HepG2 (cell line): ENCODE measurements around the gene ZNF584. TPM values are rescaled to one million over a fixed set of nuclear protein-coding genes. Genes with fewer than 3 reads are reported as not detected.

Experiments
- ATAC-seq: fragments of 200-7000 bp; cut with Tn5 transposase; 3 replicates; pipeline ENCODE4 v1.9.1; 2020; ENCODE audit warnings: mild to moderate bottlenecking, moderate library complexity
- BruUV-seq: library from RNA; stranded (reverse); fragments of 400-500 nt; replicated peaks from 2 replicates; lab custom pipeline; 2021; lab: Mats Ljungman, UMichigan
- CTCF ChIA-PET: fragments of 300-600 bp; formaldehyde crosslinking; extraction: SDS; loops from one replicate; lab custom pipeline; 2021; ENCODE audit warnings: low total read pairs, inconsistent platforms, low intra/inter-chr PET ratio; lab: Yijun Ruan, JAX
- POLR2A ChIA-PET: fragments of 350-600 bp; sonication (Branson Sonifier 250); formaldehyde crosslinking; loops from one replicate; lab custom pipeline; 2020; ENCODE audit warnings: antibody characterized with exemption, inconsistent platforms; lab: Yijun Ruan, JAX
- DNase-seq: peaks from one replicate; pipeline ENCODE4 v3.0.0-alpha.2; 2015; ENCODE audit warnings: low spot score
- FAIRE-seq: peaks from 3 replicates; lab custom pipeline; 2011; peaks lifted over from hg19 to GRCh38; lab: Jason Lieb, UNC
- H2AFZ ChIP-seq: one replicate; pipeline ENCODE4 v1.6.1; 2011; ENCODE audit warnings: low read length, inconsistent platforms
- H3K27ac ChIP-seq: fragments of 300-600 bp; 3 replicates; pipeline ENCODE4 v1.8.0; 2011; ENCODE audit warnings: mixed run types, mild to moderate bottlenecking, mixed read lengths, low read length, inconsistent platforms; ENCODE audit not compliant: insufficient read depth; ENCODE audit errors: extremely low read length
- H3K27me3 ChIP-seq, 2 experiments: fragments of 200-600 bp in 1 of 2; 2 replicates in 1 of 2; 3 replicates in 1 of 2; pipeline versions ENCODE4 v1.6.0 to v1.8.0; 2011; ENCODE audit warnings: low read length in 2 of 2, mild to moderate bottlenecking in 2 of 2, moderate library complexity in 2 of 2, inconsistent platforms in 1 of 2; ENCODE audit not compliant: insufficient read depth in 2 of 2, control insufficient read depth in 1 of 2
- H3K36me3 ChIP-seq, 2 experiments: fragments of 200-600 bp in 1 of 2; replicated peaks in 1 of 2; 2 replicates in 1 of 2; 3 replicates in 1 of 2; pipeline versions ENCODE4 v1.5.1 to v1.8.0; 2011; ENCODE audit warnings: low read length in 2 of 2, inconsistent platforms in 1 of 2; ENCODE audit not compliant: insufficient read depth in 2 of 2, control insufficient read depth in 1 of 2
- H3K4me1 ChIP-seq: 2 replicates; pipeline ENCODE4 v1.5.1; 2012; ENCODE audit warnings: low read length, inconsistent platforms; ENCODE audit not compliant: insufficient read depth
- H3K4me2 ChIP-seq: 2 replicates; pipeline ENCODE4 v1.6.0; 2011; ENCODE audit warnings: low read depth, low read length, inconsistent platforms
- H3K4me3 ChIP-seq, 3 experiments: fragments of 200-600 bp in 1 of 3; sonication (generic), shearing (Covaris generic) in 1 of 3; replicated peaks in 1 of 3; 2 replicates each; pipeline ENCODE4 v1.5.1; 2011 to 2016; ENCODE audit warnings: low read length in 3 of 3, inconsistent platforms in 2 of 3, low read depth in 2 of 3, mild to moderate bottlenecking in 2 of 3, control low read depth in 1 of 3, mixed read lengths in 1 of 3; ENCODE audit not compliant: insufficient read depth in 1 of 3
- H3K79me2 ChIP-seq: one replicate; pipeline ENCODE4 v1.6.1; 2011; ENCODE audit warnings: low read length, inconsistent platforms; ENCODE audit not compliant: insufficient read depth
- H3K9ac ChIP-seq: 2 replicates; pipeline ENCODE4 v1.6.0; 2011; ENCODE audit warnings: mild to moderate bottlenecking, low read depth, low read length, inconsistent platforms; ENCODE audit not compliant: insufficient read depth
- H3K9me3 ChIP-seq: 2 replicates; pipeline ENCODE4 v1.5.1; 2012; ENCODE audit warnings: mild to moderate bottlenecking, low read length
- H4K20me1 ChIP-seq: 2 replicates; pipeline ENCODE4 v1.6.0; 2011; ENCODE audit warnings: inconsistent platforms, mild to moderate bottlenecking, low read length, moderate library complexity; ENCODE audit not compliant: insufficient read depth
- CENPX ChIP-seq: sonication (generic); formaldehyde crosslinking; IDR thresholded peaks from 2 replicates; pipeline ENCODE4 v1.9.0; 2021; ENCODE audit warnings: mild to moderate bottlenecking, missing genetic modification reagents, moderate library complexity
- IKZF1 ChIP-seq: fragments of 450-650 bp; IDR thresholded peaks from 2 replicates; pipeline ENCODE4 v1.7.1; 2016
- NKX3-1 ChIP-seq: sonication (generic); formaldehyde crosslinking; IDR thresholded peaks from 2 replicates; pipeline ENCODE4 v1.5.0; 2020; ENCODE audit warnings: missing genetic modification reagents
- RXRB ChIP-seq: IDR thresholded peaks from 2 replicates; pipeline ENCODE4 v1.6.1; 2016; ENCODE audit warnings: borderline replicate concordance, missing genetic modification reagents, missing compliant biosample characterization
- ZNF446 ChIP-seq: sonication (generic); formaldehyde crosslinking; IDR thresholded peaks from 2 replicates; pipeline ENCODE4 v1.5.0; 2020; ENCODE audit warnings: mild to moderate bottlenecking, missing genetic modification reagents
- WGBS: methylation state at CpG from one replicate; pipeline ENCODE4 v1.1.6; 2017; ENCODE audit warnings: low lambda C conversion rate; 5-methylcytosine and 5-hydroxymethylcytosine counted together
- in situ Hi-C: cut with HindIII; loops from 2 replicates; pipeline ENCODE4 v1.10.0; 2017; ENCODE audit warnings: low pct_unique_long_range_greater_than_20kb; ENCODE audit not compliant: extremely low pct_ligation_motif_present
- intact Hi-C: fragments of 100-400 bp; cut with micrococcal nuclease; formaldehyde crosslinking; loops from one replicate; pipeline ENCODE4 v1.10.0; 2022; ENCODE audit not compliant: unreplicated experiment
- polyA plus RNA-seq, 8 experiments: library from polyadenylated mRNA; depleted of rRNA in 3 of 8; stranded (reverse) in 7 of 8; unstranded in 1 of 8; fragments of >200 nt; fragmentation: Illumina TruSeq in 4 of 8; extraction: Trizol in 4 of 8; gene quantifications; 2 replicates each; pipeline versions ENCODE4 v1.2.1 to v1.2.3, GENCODE V29; 2011 to 2016; ENCODE audit warnings: low read depth in 4 of 8, missing spikeins in 1 of 8, mixed read lengths in 1 of 8; ENCODE audit not compliant: insufficient read depth in 1 of 8
- total RNA-seq, 5 experiments: library from RNA; depleted of rRNA; stranded (reverse); fragments of >200 nt; fragmentation: Illumina TruSeq; extraction: Trizol; gene quantifications; 2 replicates each; pipeline ENCODE4 v1.2.3, GENCODE V29; 2016; ENCODE audit warnings: low read depth in 1 of 5
- TF ChIP-seq, protein P1 (sequence below): sonication (generic); formaldehyde crosslinking; IDR thresholded peaks from 2 replicates; pipeline ENCODE4 v1.4.0; 2020; ENCODE audit warnings: missing genetic modification reagents

ZNF584 gene
- total and polyA plus RNA-seq, 2 of the 13 experiments (the other 11 are each of a cell fraction or from before 2014, with no cell fraction given) = 2.4 to 7.0 TPM

DNA sequence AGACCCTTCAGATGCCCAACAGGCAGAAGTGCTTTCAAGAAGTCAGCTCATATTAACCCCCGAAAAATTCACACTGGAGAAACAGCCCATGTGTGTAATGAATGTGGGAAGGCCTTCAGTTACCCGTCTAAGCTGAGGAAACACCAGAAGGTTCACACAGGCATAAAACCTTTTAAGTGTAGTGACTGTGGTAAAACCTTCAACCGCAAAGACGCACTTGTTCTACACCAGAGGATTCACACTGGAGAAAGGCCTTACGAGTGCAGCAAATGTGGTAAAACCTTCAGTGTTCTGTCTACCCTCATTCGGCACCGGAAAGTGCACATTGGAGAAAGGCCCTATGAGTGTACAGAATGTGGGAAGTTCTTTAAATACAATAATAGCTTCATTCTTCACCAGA, 8.6 kb downstream of the ZNF584 start:
- POLR2A ChIA-PET = no interaction called here
- WGBS = 96% methylated on average over 7 of the region's 7 CpGs
- intact Hi-C loops = no loop called here
- Histone ChIP-seq H3K4me2 (no peak overlapping the region), H3K9me3 (no peaks in the 10 kb centered on the region), H3K27me3 (no peaks in the 10 kb centered on the region), H3K36me3 (peaks cover 5 to 17% of the 10 kb centered on the region in 2 experiments; a peak in 4 of 5 replicates), H4K20me1 (no peaks in the 10 kb centered on the region), H3K27ac (no peak overlapping the region), H3K4me1 (peaks cover 10% of the 10 kb centered on the region), H2AFZ (no peak overlapping the region), H3K9ac (no peak overlapping the region), H3K4me3 (no peak overlapping the region), H3K79me2 (no peaks in the 10 kb centered on the region)
- ATAC-seq (no peak), DNase-seq (no peak), FAIRE-seq (no peak)
- in situ Hi-C loops = no loop called here
- no peak for TF ChIP-seq NKX3-1 (CRISPR knock-in tag)
- no peak for TF ChIP-seq ZNF446 (CRISPR knock-in tag)
- no peak for TF ChIP-seq CENPX (CRISPR knock-in tag)
- TF ChIP-seq RXRB (CRISPR knock-in tag) = no peak
- CTCF ChIA-PET = no interaction called here
- TSS peak; percentile 60 for BruUV-seq

DNA sequence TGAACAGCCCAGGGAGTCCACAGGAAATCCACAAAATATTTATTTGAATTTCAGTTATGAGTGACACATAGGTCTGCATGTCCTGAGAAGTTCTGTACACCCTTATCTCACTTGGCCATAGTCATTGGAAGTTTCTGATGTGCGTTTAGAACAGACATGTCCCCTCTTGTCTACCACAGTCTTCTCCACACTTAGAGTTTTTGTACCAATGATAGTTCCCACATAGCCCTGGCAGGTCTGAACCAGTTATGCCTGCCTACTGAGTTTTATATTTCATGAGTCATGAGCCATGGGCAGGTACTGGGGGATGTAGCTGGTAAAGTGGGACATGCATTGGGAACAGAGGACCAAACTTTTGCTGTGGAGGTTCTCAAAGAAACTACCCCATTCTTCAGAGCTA, 20.2 kb downstream of the ZNF584 start:
- no peak overlapping the region for H3K4me2 ChIP-seq
- ChIA-PET POLR2A (no interaction called here), CTCF (no interaction called here)
- ATAC-seq (no peak), FAIRE-seq (no peak), DNase-seq (no peak)
- H3K27me3 ChIP-seq = no peaks in the 10 kb centered on the region
- no peaks in the 10 kb centered on the region for H3K36me3 ChIP-seq
- in situ Hi-C loops = no loop called here
- WGBS = 83% methylated on average over 1 of the region's 1 CpG
- intact Hi-C loops = no loop called here
- H3K9ac ChIP-seq = no peak overlapping the region
- no peaks in the 10 kb centered on the region for H3K9me3 ChIP-seq
- BruUV-seq = no TSS peak
- H3K4me3 ChIP-seq = no peak overlapping the region
- no peak overlapping the region for H2AFZ ChIP-seq
- no peaks in the 10 kb centered on the region for H4K20me1 ChIP-seq
- no peaks in the 10 kb centered on the region for H3K4me1 ChIP-seq
- no peak overlapping the region for H3K27ac ChIP-seq
- TF ChIP-seq IKZF1 = no peak
- TF ChIP-seq, protein P1, sequence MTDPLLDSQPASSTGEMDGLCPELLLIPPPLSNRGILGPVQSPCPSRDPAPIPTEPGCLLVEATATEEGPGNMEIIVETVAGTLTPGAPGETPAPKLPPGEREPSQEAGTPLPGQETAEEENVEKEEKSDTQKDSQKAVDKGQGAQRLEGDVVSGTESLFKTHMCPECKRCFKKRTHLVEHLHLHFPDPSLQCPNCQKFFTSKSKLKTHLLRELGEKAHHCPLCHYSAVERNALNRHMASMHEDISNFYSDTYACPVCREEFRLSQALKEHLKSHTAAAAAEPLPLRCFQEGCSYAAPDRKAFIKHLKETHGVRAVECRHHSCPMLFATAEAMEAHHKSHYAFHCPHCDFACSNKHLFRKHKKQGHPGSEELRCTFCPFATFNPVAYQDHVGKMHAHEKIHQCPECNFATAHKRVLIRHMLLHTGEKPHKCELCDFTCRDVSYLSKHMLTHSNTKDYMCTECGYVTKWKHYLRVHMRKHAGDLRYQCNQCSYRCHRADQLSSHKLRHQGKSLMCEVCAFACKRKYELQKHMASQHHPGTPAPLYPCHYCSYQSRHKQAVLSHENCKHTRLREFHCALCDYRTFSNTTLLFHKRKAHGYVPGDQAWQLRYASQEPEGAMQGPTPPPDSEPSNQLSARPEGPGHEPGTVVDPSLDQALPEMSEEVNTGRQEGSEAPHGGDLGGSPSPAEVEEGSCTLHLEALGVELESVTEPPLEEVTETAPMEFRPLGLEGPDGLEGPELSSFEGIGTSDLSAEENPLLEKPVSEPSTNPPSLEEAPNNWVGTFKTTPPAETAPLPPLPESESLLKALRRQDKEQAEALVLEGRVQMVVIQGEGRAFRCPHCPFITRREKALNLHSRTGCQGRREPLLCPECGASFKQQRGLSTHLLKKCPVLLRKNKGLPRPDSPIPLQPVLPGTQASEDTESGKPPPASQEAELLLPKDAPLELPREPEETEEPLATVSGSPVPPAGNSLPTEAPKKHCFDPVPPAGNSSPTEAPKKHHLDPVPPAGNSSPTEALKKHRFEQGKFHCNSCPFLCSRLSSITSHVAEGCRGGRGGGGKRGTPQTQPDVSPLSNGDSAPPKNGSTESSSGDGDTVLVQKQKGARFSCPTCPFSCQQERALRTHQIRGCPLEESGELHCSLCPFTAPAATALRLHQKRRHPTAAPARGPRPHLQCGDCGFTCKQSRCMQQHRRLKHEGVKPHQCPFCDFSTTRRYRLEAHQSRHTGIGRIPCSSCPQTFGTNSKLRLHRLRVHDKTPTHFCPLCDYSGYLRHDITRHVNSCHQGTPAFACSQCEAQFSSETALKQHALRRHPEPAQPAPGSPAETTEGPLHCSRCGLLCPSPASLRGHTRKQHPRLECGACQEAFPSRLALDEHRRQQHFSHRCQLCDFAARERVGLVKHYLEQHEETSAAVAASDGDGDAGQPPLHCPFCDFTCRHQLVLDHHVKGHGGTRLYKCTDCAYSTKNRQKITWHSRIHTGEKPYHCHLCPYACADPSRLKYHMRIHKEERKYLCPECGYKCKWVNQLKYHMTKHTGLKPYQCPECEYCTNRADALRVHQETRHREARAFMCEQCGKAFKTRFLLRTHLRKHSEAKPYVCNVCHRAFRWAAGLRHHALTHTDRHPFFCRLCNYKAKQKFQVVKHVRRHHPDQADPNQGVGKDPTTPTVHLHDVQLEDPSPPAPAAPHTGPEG (CRISPR knock-in tag) = no peak
- no peaks in the 10 kb centered on the region for H3K79me2 ChIP-seq
